CD4-positive, alpha-beta T cell (primary cell): Measurements from ENCODE around the gene EXOSC10. TPM values are rescaled to one million over a fixed set of nuclear protein-coding genes. Genes with fewer than 3 reads are reported as not detected.
"Not testable (repeated sequence)": the region's sequence is repeated elsewhere in the genome, so short reads cannot be mapped to it uniquely, and the experiment has no call there.

Source experiments
- ATAC-seq: fragments of 200-7000 bp; cut with Tn5 transposase; one replicate; pipeline ENCODE4 v1.10.0; 2022; ENCODE audit warnings: mild to moderate bottlenecking; ENCODE audit not compliant: poor library complexity
- CTCF ChIA-PET: fragments of 350-600 bp; sonication (Branson Sonifier 250); formaldehyde crosslinking; loops from one replicate; lab custom pipeline; 2021; ENCODE audit warnings: antibody characterized with exemption, inconsistent platforms; lab: Charles Lee
- POLR2A ChIA-PET: fragments of 350-600 bp; sonication (Branson Sonifier 250); formaldehyde crosslinking; loops from one replicate; lab custom pipeline; 2021; ENCODE audit warnings: antibody characterized with exemption, inconsistent platforms; lab: Charles Lee
- DNase-seq, 14 experiments: peaks; one replicate each; pipeline ENCODE4 v3.0.0-alpha.2; 2013 to 2020; ENCODE audit warnings: mixed read lengths in 2 of 14
- H3K27ac ChIP-seq, 2 donors: one replicate each; pipeline versions ENCODE4 v1.5.1 to v1.7.0; 2013; ENCODE audit warnings: low read length in 2 of 2, low read depth in 1 of 2, mild to moderate bottlenecking in 1 of 2
- H3K27me3 ChIP-seq, 2 experiments: 1 replicate in 1 of 2; 2 replicates in 1 of 2; pipeline versions ENCODE4 v1.6.1 to v1.7.0; 2013; ENCODE audit warnings: low read length in 2 of 2, control low read depth in 1 of 2, mild to moderate bottlenecking in 1 of 2, moderate library complexity in 1 of 2; ENCODE audit not compliant: insufficient read depth in 2 of 2, control insufficient read depth in 1 of 2
- H3K36me3 ChIP-seq: one replicate; pipeline ENCODE4 v1.6.1; 2013; ENCODE audit warnings: low read length, control low read depth; ENCODE audit not compliant: insufficient read depth
- H3K4me1 ChIP-seq: one replicate; pipeline ENCODE4 v1.6.1; 2013; ENCODE audit warnings: low read length, control low read depth; ENCODE audit not compliant: insufficient read depth
- H3K4me3 ChIP-seq: one replicate; pipeline ENCODE4 v1.5.1; 2013; ENCODE audit warnings: mild to moderate bottlenecking, low read length, moderate library complexity
- H3K9me3 ChIP-seq, 2 experiments: 1 replicate in 1 of 2; 2 replicates in 1 of 2; pipeline versions ENCODE4 v1.6.1 to v1.7.0; 2013; ENCODE audit warnings: low read length in 2 of 2, mild to moderate bottlenecking in 2 of 2, control low read depth in 1 of 2, moderate library complexity in 1 of 2; ENCODE audit not compliant: control insufficient read depth in 1 of 2, insufficient read depth in 1 of 2
- H3K27ac Mint-ChIP-seq: one replicate; pipeline ENCODE4 v1.8.0; 2020; ENCODE audit warnings: mixed read lengths
- H3K27me3 Mint-ChIP-seq: one replicate; pipeline ENCODE4 v1.8.0; 2021; ENCODE audit warnings: mixed read lengths
- H3K36me3 Mint-ChIP-seq: one replicate; pipeline ENCODE4 v1.8.0; 2021; ENCODE audit warnings: low read depth, mixed read lengths
- H3K4me1 Mint-ChIP-seq: one replicate; pipeline ENCODE4 v1.8.0; 2021; ENCODE audit warnings: low read depth, mixed read lengths
- H3K4me3 Mint-ChIP-seq: one replicate; pipeline ENCODE4 v1.8.0; 2020; ENCODE audit warnings: mild to moderate bottlenecking, mixed read lengths
- H3K9me3 Mint-ChIP-seq: one replicate; pipeline ENCODE4 v1.8.0; 2020; ENCODE audit warnings: mixed read lengths
- intact Hi-C, 2 experiments: fragments of 100-400 bp; cut with DNase I in 1 of 2; cut with micrococcal nuclease in 1 of 2; formaldehyde crosslinking; loops; one replicate each; pipeline versions ENCODE4 v1.15.1 to v1.9.0; 2023 to 2025; cut with DNase I, micrococcal nuclease
- total RNA-seq, 174 experiments: library from RNA in 2 of 174; stranded (reverse) in 2 of 174; gene quantifications; one replicate each; pipeline ENCODE4 v1.2.3 and lab custom pipeline; 2021 to 2026
- TF ChIP-seq, protein P1 (sequence below): fragments of 200-600 bp; IDR thresholded peaks from one replicate; pipeline ENCODE4 v1.8.0; 2022; ENCODE audit warnings: antibody characterized with exemption, mild to moderate bottlenecking

EXOSC10 gene
- total RNA-seq, 2 experiments from 2014 or later = 81.6 to 89.0 TPM

DNA sequence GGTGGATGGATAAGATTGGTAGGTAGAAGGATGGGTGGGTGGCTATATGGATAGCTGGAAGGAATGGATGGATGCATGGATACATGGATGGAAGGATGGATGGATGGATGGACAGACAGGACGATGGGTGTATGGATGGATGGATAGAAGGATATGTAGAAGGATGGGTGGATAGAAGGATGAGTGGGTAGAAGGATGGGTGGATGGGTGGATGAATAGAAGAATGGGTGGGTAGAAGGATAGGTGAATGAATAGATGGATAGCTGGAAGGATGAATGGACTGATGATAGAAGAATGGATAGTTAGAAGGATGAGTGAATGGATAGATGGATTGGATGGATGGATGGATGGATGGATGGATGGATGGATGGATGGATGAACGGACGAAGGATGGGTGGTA lies 57.6 kb downstream of the EXOSC10 start:
- CTCF ChIA-PET = no interaction called here
- Mint-ChIP-seq H3K36me3 (no peaks in the 10 kb centered on the region), H3K4me1 (peaks cover 8% of the 10 kb centered on the region), H3K27me3 (peaks cover 6% of the 10 kb centered on the region), H3K4me3 (no peak overlapping the region), H3K27ac (no peak overlapping the region), H3K9me3 (no peaks in the 10 kb centered on the region)
- H3K4me3 ChIP-seq = no peak overlapping the region
- POLR2A ChIA-PET = no interaction called here
- H3K36me3 ChIP-seq = no peaks in the 10 kb centered on the region
- peaks cover 2 to 5% of the 10 kb centered on the region in 2 experiments for H3K27me3 ChIP-seq
- ATAC-seq (no peak), DNase-seq (no peak)
- TF ChIP-seq, protein P1, sequence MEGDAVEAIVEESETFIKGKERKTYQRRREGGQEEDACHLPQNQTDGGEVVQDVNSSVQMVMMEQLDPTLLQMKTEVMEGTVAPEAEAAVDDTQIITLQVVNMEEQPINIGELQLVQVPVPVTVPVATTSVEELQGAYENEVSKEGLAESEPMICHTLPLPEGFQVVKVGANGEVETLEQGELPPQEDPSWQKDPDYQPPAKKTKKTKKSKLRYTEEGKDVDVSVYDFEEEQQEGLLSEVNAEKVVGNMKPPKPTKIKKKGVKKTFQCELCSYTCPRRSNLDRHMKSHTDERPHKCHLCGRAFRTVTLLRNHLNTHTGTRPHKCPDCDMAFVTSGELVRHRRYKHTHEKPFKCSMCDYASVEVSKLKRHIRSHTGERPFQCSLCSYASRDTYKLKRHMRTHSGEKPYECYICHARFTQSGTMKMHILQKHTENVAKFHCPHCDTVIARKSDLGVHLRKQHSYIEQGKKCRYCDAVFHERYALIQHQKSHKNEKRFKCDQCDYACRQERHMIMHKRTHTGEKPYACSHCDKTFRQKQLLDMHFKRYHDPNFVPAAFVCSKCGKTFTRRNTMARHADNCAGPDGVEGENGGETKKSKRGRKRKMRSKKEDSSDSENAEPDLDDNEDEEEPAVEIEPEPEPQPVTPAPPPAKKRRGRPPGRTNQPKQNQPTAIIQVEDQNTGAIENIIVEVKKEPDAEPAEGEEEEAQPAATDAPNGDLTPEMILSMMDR = no peak
- H3K4me1 ChIP-seq = peaks cover 5% of the 10 kb centered on the region
- H3K9me3 ChIP-seq = no peaks in the 10 kb centered on the region
- H3K27ac ChIP-seq = no peak overlapping the region
- intact Hi-C loops = no loop called here

DNA sequence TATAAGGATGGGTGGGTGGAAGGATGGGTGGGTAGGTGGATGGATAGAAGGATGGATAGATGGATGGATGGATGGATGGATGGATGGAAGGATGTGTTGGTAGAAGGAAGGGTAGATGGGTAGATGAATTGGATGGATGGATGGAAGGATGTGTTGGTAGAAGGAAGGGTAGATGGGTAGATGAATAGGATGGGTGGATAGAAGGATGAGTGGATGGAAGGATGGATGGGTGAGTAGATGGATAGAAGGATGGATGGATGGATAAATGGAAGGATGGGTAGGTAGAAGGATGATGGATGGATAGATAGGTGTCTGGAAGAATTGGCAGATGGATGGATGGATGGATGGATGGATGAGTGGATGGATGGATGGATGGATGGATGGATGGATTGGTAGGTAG lies 58.6 kb downstream of the EXOSC10 start:
- Mint-ChIP-seq H3K4me3 (no peak overlapping the region), H3K27ac (no peak overlapping the region), H3K36me3 (no peaks in the 10 kb centered on the region), H3K4me1 (peaks cover 8% of the 10 kb centered on the region), H3K27me3 (peaks cover 6% of the 10 kb centered on the region), H3K9me3 (no peaks in the 10 kb centered on the region)
- intact Hi-C loops = no loop called here
- POLR2A ChIA-PET = no interaction called here
- H3K4me3 ChIP-seq = no peak overlapping the region
- H3K27me3 ChIP-seq = peaks cover 2 to 5% of the 10 kb centered on the region in 2 experiments
- H3K4me1 ChIP-seq = peaks cover 5% of the 10 kb centered on the region
- TF ChIP-seq, protein P1 = no peak
- DNase-seq (no peak), ATAC-seq (no peak)
- no peak overlapping the region for H3K27ac ChIP-seq
- H3K36me3 ChIP-seq = no peaks in the 10 kb centered on the region
- H3K9me3 ChIP-seq = no peaks in the 10 kb centered on the region
- CTCF ChIA-PET = no interaction called here

DNA sequence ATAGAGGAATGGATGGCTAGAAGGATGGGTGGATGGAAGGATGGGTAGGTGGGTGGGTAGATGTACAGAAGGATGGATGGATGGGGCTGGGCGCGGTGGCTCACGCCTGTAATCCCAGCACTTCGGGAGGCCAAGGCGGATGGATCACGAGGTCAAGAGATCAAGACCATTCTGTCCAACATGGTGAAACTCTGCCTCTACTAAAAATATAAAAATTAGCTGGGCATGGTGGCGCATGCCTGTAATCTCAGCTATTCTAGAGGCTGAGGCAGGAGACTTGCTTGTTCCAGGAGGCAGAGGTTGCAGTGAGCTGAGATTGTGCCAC lies 59.6 kb downstream of the EXOSC10 start:
- CTCF ChIA-PET = interaction anchor here (0.7 kb wide), 2 partner anchors 186 to 734 kb away, joined by 4 to 6 read pairs; no protein-coding TSS in a partner anchor
- ATAC-seq, H3K9me3 ChIP-seq, H3K36me3 Mint-ChIP-seq, H3K4me3 ChIP-seq, H3K36me3 ChIP-seq, H3K27ac Mint-ChIP-seq, DNase-seq, H3K27me3 ChIP-seq, intact Hi-C loops, H3K27ac ChIP-seq, POLR2A ChIA-PET, H3K4me1 Mint-ChIP-seq, H3K4me3 Mint-ChIP-seq, H3K9me3 Mint-ChIP-seq, H3K27me3 Mint-ChIP-seq, H3K4me1 ChIP-seq: not testable (repeated sequence)
